ENCODE measurements around the gene TNS3. TPM values are rescaled to one million over a fixed set of nuclear protein-coding genes. Genes with fewer than 3 reads are reported as not detected.

Gene TNS3
- total and polyA plus RNA-seq, 4 donors = 40.5 to 140 (median 86.7) TPM

DNA sequence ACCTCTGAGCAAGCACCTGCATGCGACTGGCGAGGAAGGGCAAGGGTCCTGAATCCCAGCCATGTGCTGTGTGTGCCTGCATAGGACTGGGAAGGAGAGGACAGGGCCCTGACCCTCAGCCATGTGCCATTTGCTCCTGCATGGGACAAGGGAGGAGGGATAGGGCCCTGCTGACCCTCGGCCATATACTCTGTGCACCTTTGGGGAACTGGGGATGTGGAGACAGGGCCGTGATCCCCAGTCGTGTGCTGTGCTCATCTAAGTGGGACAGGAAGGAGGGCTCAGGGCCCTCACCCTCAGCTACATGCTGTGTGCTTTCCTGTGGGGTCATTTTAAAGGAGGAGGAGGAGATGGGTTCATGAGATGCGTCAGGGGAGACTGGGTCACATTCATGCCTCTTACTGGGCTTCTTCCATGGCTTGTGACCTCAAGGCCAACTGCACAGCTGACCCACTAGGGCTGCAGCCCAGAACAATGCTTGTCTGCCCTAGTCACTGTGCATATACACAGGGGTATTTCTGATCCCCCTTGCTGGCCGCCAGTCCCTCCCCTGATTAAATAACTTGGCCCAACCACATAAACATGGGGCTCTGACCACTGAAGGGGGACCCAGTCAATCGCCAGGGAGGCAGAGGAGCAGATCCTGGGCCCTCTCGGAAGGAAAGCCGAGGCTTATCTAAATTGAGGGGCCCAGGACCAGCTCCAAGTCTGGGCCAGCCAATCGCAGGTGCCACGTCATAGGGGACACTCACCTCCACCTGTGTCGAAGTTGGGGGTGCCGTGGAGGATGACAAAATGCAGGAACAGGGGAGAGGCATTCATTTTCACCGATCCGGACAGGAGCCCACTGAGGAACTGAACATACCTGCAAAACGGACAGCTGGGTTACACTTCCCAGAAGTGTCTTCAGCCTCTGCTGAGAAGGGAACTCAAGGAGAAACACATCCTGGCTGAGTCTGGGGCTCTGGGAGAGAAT lies 167.3 kb downstream of the TNS3 start:
- WGBS, 2 donors = 86 to 87% methylated on average over 17 of the region's 17 CpGs
- H3K36me3 ChIP-seq (ENCODE audit: control insufficient read depth in 1 of 2, insufficient read depth in 2 of 2, low read length in 1 of 2) = peaks cover 0 to 11% of the 10 kb centered on the region in 2 donors
- DNase-seq = no peak

DNA sequence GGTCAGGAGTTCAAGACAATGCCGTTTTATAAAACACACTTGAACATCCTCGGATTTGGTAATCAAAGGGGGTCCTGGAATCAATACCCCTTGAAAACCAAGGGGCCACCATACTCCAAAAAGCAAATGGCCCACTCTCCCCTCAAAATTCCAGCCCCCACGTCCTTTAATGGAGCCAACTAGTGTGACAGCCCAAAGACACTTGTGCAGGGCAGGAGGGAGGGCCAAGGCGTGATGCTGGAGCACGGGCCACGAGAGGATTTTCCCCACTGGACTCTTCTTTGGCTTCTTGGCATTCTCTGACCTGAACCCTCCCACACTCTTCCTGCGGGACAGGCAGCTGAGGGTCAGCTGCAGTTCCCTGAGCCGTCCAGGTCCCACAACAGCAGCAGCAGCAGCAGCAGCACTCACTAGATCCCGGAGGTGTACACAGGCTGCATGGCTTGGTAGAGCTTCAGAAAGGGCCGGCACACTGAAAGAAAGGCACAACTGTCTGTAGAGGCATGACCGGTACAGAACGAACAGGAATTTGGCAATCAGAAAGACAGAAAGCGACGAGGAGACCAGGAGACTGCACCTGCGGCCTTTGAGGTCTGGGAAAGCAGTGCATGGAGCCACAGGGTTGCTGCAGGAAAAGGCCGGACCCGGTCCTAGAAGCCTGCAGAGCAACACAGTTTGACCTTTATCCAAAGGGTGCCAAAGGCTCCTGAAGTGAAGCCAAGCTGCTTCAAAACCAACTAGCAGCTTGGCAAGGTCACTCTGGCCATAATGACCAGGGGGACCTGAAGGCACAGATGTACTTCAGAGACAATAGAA lies 168.2 kb downstream of the TNS3 start:
- 85 to 89% methylated on average over 17 of the region's 17 CpGs for WGBS, 2 donors
- DNase-seq = no peak
- no peak for ATAC-seq (ENCODE audit: low FRiP score)
- Histone ChIP-seq H3K4me3 (ENCODE audit: low read length in 2 of 2) (no peak overlapping the region), H3K9me3 (ENCODE audit: control insufficient read depth, low read length) (no peaks in the 10 kb centered on the region), H3K27me3 (ENCODE audit: control insufficient read depth in 1 of 2, insufficient read depth in 2 of 2, low read length in 1 of 2) (no peaks in the 10 kb centered on the region), H3K4me1 (ENCODE audit: control insufficient read depth in 1 of 2, insufficient read depth in 2 of 2, low read length in 2 of 2) (no peaks in the 10 kb centered on the region), H3K36me3 (ENCODE audit: control insufficient read depth in 1 of 2, insufficient read depth in 2 of 2, low read length in 1 of 2) (peaks cover 0 to 12% of the 10 kb centered on the region in 2 donors), H3K27ac (ENCODE audit: low read depth in 1 of 2, low read length in 2 of 2) (no peak overlapping the region)
- intact Hi-C loops (cut with DNase I) = no loop called here

More for the DNA sequence above, 167.3 kb downstream of the TNS3 start:
- no peak overlapping the region for H3K4me3 ChIP-seq (ENCODE audit: low read length in 2 of 2)
- no peaks in the 10 kb centered on the region for H3K9me3 ChIP-seq (ENCODE audit: control insufficient read depth, low read length)
- H3K27me3 ChIP-seq (ENCODE audit: control insufficient read depth in 1 of 2, insufficient read depth in 2 of 2, low read length in 1 of 2) = no peaks in the 10 kb centered on the region
- no peak for ATAC-seq (ENCODE audit: low FRiP score)
- intact Hi-C loops (cut with DNase I) = no loop called here
- no peaks in the 10 kb centered on the region for H3K4me1 ChIP-seq (ENCODE audit: control insufficient read depth in 1 of 2, insufficient read depth in 2 of 2, low read length in 2 of 2)
- no peak overlapping the region for H3K27ac ChIP-seq (ENCODE audit: low read depth in 1 of 2, low read length in 2 of 2)

DNA sequence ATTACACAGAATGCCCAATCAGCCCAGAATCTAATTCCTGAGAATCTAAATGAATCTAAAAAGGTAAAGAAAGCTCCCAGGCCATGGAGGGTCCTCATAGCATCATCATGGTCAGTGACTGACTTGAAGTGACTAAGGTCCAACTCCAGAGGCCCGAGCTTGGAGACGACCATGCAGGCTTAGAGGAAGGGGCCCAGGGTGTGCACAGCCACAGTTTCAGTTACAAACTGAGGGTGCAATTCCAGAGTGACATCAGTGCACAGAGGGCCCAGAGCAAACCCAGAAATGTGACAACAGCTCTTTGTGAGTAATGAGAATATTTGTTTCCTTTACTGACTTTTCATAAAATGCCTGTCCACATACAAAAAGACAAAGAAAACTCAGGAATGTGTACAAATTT lies 170.0 kb downstream of the TNS3 start:
- Histone ChIP-seq H3K36me3 (ENCODE audit: control insufficient read depth in 1 of 2, insufficient read depth in 2 of 2, low read length in 1 of 2) (peaks cover 0 to 14% of the 10 kb centered on the region in 2 donors), H3K4me3 (ENCODE audit: low read length in 2 of 2) (no peak overlapping the region), H3K27ac (ENCODE audit: low read depth in 1 of 2, low read length in 2 of 2) (no peak overlapping the region), H3K27me3 (ENCODE audit: control insufficient read depth in 1 of 2, insufficient read depth in 2 of 2, low read length in 1 of 2) (no peaks in the 10 kb centered on the region), H3K9me3 (ENCODE audit: control insufficient read depth, low read length) (no peaks in the 10 kb centered on the region), H3K4me1 (ENCODE audit: control insufficient read depth in 1 of 2, insufficient read depth in 2 of 2, low read length in 2 of 2) (no peaks in the 10 kb centered on the region)
- intact Hi-C loops (cut with DNase I) = no loop called here
- ATAC-seq (ENCODE audit: low FRiP score) (no peak), DNase-seq (no peak)
- 85 to 92% methylated on average over 2 of the region's 2 CpGs for WGBS, 2 donors

DNA sequence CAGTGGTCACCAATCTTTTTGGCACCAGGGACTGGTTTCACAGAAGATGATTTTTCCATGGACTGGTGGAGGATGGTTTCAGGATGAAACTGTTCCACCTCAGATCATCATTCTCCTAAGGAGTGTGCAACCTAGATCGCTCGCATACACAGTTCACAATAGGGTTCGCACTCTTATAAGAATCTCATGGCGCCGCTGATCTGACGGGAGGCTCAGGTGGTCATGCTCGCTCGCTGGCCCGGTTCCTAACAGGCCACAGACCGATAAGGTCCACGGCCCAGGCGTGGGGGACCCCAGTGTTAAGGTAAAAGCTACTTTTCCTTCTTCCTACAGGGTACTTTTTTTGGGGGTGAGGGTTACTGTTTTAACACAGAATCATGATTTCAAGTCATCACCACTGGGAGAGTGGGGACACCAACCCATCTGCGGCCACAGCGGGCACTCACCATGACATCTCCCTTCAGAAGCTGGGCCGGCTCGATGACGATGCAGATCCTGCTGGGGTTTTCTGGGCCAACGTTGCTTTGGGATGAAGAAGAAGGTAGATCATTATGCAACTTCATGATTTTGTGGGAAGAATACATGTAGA lies 170.5 kb downstream of the TNS3 start:
- Histone ChIP-seq H3K9me3 (ENCODE audit: control insufficient read depth, low read length) (no peaks in the 10 kb centered on the region), H3K27ac (ENCODE audit: low read depth in 1 of 2, low read length in 2 of 2) (no peak overlapping the region), H3K27me3 (ENCODE audit: control insufficient read depth in 1 of 2, insufficient read depth in 2 of 2, low read length in 1 of 2) (no peaks in the 10 kb centered on the region), H3K36me3 (ENCODE audit: control insufficient read depth in 1 of 2, insufficient read depth in 2 of 2, low read length in 1 of 2) (peaks cover 0 to 14% of the 10 kb centered on the region in 2 donors), H3K4me3 (ENCODE audit: low read length in 2 of 2) (no peak overlapping the region), H3K4me1 (ENCODE audit: control insufficient read depth in 1 of 2, insufficient read depth in 2 of 2, low read length in 2 of 2) (no peaks in the 10 kb centered on the region)
- DNase-seq = no peak
- ATAC-seq (ENCODE audit: low FRiP score) = no peak
- intact Hi-C loops (cut with DNase I) = no loop called here
- 92 to 93% methylated on average over 18 of the region's 18 CpGs for WGBS, 2 donors

DNA sequence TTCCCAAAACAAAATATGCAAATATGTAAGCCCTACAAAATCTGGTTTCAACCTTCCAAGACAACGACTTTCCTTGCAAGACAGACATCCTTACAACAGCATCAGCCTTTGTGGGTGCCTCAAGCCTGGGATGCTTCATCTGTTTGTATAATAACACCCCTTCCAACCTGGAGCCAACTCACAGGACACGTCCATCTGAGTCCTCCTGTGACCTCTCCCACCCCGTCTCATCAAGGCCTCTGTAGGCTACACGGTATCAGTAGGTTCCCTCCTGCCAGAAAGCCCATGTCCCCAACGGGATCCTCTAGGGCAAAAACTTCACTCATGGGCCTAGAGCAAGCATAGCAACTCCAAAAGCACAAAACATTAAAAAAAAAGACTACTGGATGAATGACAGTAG lies 173.2 kb downstream of the TNS3 start:
- DNase-seq (no peak), ATAC-seq (ENCODE audit: low FRiP score) (no peak)
- 66 to 71% methylated on average over 5 of the region's 5 CpGs for WGBS, 2 donors
- Histone ChIP-seq H3K4me1 (ENCODE audit: control insufficient read depth in 1 of 2, insufficient read depth in 2 of 2, low read length in 2 of 2) (peaks cover 0 to 1% of the 10 kb centered on the region in 2 donors), H3K27ac (ENCODE audit: low read depth in 1 of 2, low read length in 2 of 2) (no peak overlapping the region), H3K27me3 (ENCODE audit: control insufficient read depth in 1 of 2, insufficient read depth in 2 of 2, low read length in 1 of 2) (no peaks in the 10 kb centered on the region), H3K36me3 (ENCODE audit: control insufficient read depth in 1 of 2, insufficient read depth in 2 of 2, low read length in 1 of 2) (peaks cover 0 to 11% of the 10 kb centered on the region in 2 donors), H3K9me3 (ENCODE audit: control insufficient read depth, low read length) (no peaks in the 10 kb centered on the region), H3K4me3 (ENCODE audit: low read length in 2 of 2) (no peak overlapping the region)
- intact Hi-C loops (cut with DNase I) = no loop called here

DNA sequence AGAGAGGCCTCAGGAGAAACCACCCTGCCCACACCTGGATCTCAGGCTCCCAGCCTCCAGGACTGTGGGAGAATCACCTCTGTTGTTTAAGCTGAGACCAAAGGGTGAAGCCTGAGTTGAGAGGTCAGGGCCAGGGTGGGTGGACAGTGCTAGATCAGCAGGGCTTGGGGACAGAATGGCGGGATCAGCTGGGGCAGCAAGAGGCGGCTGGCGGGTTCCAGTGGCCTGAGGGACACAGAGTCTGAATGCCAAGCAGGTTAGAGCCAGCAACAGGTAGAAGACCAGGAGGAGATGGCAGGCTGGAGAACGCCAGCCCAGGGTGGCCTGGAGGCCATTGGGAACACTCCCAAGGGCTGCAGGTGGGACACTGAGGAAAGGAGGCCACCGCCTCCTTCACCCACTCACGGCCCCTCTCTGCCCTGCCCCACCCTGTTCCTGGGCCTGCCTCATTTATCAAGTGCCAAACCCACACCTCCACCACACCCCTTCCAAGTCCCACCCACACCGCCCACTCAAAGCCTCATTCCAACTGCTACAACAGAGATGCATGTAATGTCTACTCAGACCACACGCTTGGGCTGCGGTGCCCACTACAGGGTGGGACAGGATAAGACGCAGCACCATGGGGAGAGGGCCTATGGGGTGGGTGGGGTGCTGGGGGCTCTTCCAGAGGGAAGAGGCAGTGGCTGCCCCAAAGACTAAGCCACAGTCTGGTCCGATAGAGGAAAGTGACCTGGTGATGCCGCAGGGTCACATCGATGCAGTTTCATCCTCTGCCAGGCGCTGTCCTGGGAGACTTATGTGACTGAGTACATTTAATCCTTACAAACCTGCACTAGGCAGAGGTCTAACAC lies 173.9 kb downstream of the TNS3 start:
- Histone ChIP-seq H3K9me3 (ENCODE audit: control insufficient read depth, low read length) (no peaks in the 10 kb centered on the region), H3K4me3 (ENCODE audit: low read length in 2 of 2) (no peak overlapping the region), H3K27ac (ENCODE audit: low read depth in 1 of 2, low read length in 2 of 2) (no peak overlapping the region), H3K4me1 (ENCODE audit: control insufficient read depth in 1 of 2, insufficient read depth in 2 of 2, low read length in 2 of 2) (peaks cover 0 to 1% of the 10 kb centered on the region in 2 donors), H3K27me3 (ENCODE audit: control insufficient read depth in 1 of 2, insufficient read depth in 2 of 2, low read length in 1 of 2) (no peaks in the 10 kb centered on the region), H3K36me3 (ENCODE audit: control insufficient read depth in 1 of 2, insufficient read depth in 2 of 2, low read length in 1 of 2) (peaks cover 0 to 8% of the 10 kb centered on the region in 2 donors)
- intact Hi-C loops (cut with DNase I) = no loop called here
- WGBS, 2 donors = 95 to 97% methylated on average over 14 of the region's 14 CpGs
- ATAC-seq (ENCODE audit: low FRiP score) (no peak), DNase-seq (no peak)

DNA sequence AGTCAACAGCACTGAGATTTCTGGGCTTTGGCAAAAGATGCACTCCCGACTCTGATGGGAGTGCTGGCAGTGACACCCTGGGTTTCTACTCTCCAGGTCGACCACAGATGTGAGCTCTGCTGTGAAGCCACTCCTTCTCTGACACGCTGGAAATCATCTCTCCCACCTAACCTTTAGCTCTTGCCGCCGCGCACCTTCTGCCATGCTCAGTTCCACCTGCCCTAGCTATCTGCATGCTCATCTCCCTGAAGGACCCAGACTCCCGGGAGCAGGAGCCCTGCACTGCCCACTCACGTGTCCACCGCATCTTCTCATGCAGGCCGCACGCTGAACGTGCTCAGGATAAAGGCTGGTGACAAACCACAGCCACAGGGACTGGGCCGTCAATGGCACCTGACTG lies 174.8 kb downstream of the TNS3 start:
- H3K4me3 ChIP-seq (ENCODE audit: low read length in 2 of 2) = no peak overlapping the region
- intact Hi-C loops (cut with DNase I) = no loop called here
- ATAC-seq (ENCODE audit: low FRiP score) (no peak), DNase-seq (no peak)
- no peaks in the 10 kb centered on the region for H3K27me3 ChIP-seq (ENCODE audit: control insufficient read depth in 1 of 2, insufficient read depth in 2 of 2, low read length in 1 of 2)
- 76 to 78% methylated on average over 13 of the region's 13 CpGs for WGBS, 2 donors
- H3K36me3 ChIP-seq (ENCODE audit: control insufficient read depth in 1 of 2, insufficient read depth in 2 of 2, low read length in 1 of 2) = peaks cover 0 to 8% of the 10 kb centered on the region in 2 donors
- peaks cover 0 to 1% of the 10 kb centered on the region in 2 donors for H3K4me1 ChIP-seq (ENCODE audit: control insufficient read depth in 1 of 2, insufficient read depth in 2 of 2, low read length in 2 of 2)
- peak overlapping the region in 1 of 2 donors; percentile 87 for H3K27ac ChIP-seq (ENCODE audit: low read depth in 1 of 2, low read length in 2 of 2)
- H3K9me3 ChIP-seq (ENCODE audit: control insufficient read depth, low read length) = no peaks in the 10 kb centered on the region

DNA sequence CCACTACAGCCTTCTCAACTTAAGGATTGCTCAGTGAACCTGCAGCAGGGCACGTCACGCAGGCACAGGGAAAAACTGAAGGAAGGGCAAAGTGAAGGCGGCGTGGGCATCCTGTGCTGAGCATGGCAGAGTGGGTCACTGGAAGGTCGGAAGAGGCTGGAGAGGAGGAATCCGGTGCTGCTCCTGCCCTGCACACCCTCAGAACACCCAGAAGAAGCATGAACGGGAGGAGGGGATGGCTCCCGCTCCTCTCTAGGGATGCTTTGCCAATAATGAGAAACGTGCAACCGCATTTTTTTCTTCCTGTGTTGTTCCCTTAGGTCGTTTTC lies 175.1 kb downstream of the TNS3 start:
- ATAC-seq (ENCODE audit: low FRiP score) = no peak
- intact Hi-C loops (cut with DNase I) = no loop called here
- DNase-seq = peak in 1 of 2 donors; percentile 32
- peaks cover 0 to 1% of the 10 kb centered on the region in 2 donors for H3K4me1 ChIP-seq (ENCODE audit: control insufficient read depth in 1 of 2, insufficient read depth in 2 of 2, low read length in 2 of 2)
- H3K4me3 ChIP-seq (ENCODE audit: low read length in 2 of 2) = no peak overlapping the region
- peaks cover 0 to 7% of the 10 kb centered on the region in 2 donors for H3K36me3 ChIP-seq (ENCODE audit: control insufficient read depth in 1 of 2, insufficient read depth in 2 of 2, low read length in 1 of 2)
- peak overlapping the region in 1 of 2 donors; percentile 87 for H3K27ac ChIP-seq (ENCODE audit: low read depth in 1 of 2, low read length in 2 of 2)
- H3K9me3 ChIP-seq (ENCODE audit: control insufficient read depth, low read length) = no peaks in the 10 kb centered on the region
- H3K27me3 ChIP-seq (ENCODE audit: control insufficient read depth in 1 of 2, insufficient read depth in 2 of 2, low read length in 1 of 2) = no peaks in the 10 kb centered on the region
- 20 to 28% methylated on average over 11 of the region's 11 CpGs for WGBS, 2 donors

Data from aorta (tissue), 5 donors.